PC-3 (cell line): Measurements from ENCODE around the gene RAB30. TPM values are rescaled to one million over a fixed set of nuclear protein-coding genes. Genes with fewer than 3 reads are reported as not detected.
"Not testable (repeated sequence)": the region's sequence is repeated elsewhere in the genome, so short reads cannot be mapped to it uniquely, and the experiment has no call there.

Experiments used
- ATAC-seq: fragments of 200-7000 bp; cut with Tn5 transposase; 2 replicates; pipeline ENCODE4 v1.9.1; 2020; ENCODE audit warnings: mild to moderate bottlenecking, moderate library complexity
- BruUV-seq: library from RNA; stranded (reverse); fragments of 400-500 nt; replicated peaks from 2 replicates; lab custom pipeline; 2021; lab: Mats Ljungman, UMichigan
- CTCF ChIA-PET: fragments of 300-600 bp; sonication (Branson Sonifier 250); formaldehyde crosslinking; loops from one replicate; lab custom pipeline; 2022; ENCODE audit warnings: antibody characterized with exemption; lab: Charles Lee
- POLR2A ChIA-PET: fragments of 300-600 bp; sonication (Branson Sonifier 250); formaldehyde crosslinking; loops from one replicate; lab custom pipeline; 2022; ENCODE audit warnings: antibody characterized with exemption; ENCODE audit not compliant: unreplicated experiment; lab: Charles Lee
- DNase-seq: peaks from one replicate; pipeline ENCODE4 v3.0.0-alpha.2; 2015
- H2AFZ ChIP-seq: fragments of 300-600 bp; sonication (generic); 2 replicates; pipeline ENCODE4 v1.6.0; 2016; ENCODE audit warnings: antibody characterized with exemption, low read length
- H3F3A ChIP-seq: fragments of 300-600 bp; sonication (generic); one replicate; pipeline ENCODE4 v1.6.0; 2017; ENCODE audit warnings: antibody characterized with exemption, low read length, control low read depth, mild to moderate bottlenecking; ENCODE audit not compliant: unreplicated experiment
- H3K27ac ChIP-seq: fragments of 300-600 bp; sonication (generic); 2 replicates; pipeline ENCODE4 v1.5.1; 2016; ENCODE audit warnings: mild to moderate bottlenecking, low read length
- H3K27me3 ChIP-seq: fragments of 300-600 bp; sonication (generic); 2 replicates; pipeline ENCODE4 v1.6.1; 2016; ENCODE audit warnings: low read length, mixed read lengths
- H3K36me3 ChIP-seq: fragments of 300-600 bp; sonication (generic); 2 replicates; pipeline ENCODE4 v1.6.1; 2016; ENCODE audit warnings: low read depth, mixed run types, low read length, mixed read lengths
- H3K4me1 ChIP-seq: fragments of 300-600 bp; sonication (generic); 2 replicates; pipeline ENCODE4 v1.5.1; 2016; ENCODE audit warnings: low read length; ENCODE audit not compliant: insufficient read depth
- H3K4me2 ChIP-seq: fragments of 300-600 bp; sonication (generic); 2 replicates; pipeline ENCODE4 v1.6.0; 2016; ENCODE audit warnings: low read length
- H3K4me3 ChIP-seq: fragments of 300-600 bp; sonication (generic); 2 replicates; pipeline ENCODE4 v1.5.1; 2016; ENCODE audit warnings: mild to moderate bottlenecking, low read length, mixed read lengths
- H3K79me2 ChIP-seq: fragments of 300-600 bp; sonication (generic); 2 replicates; pipeline ENCODE4 v1.6.1; 2017; ENCODE audit warnings: low read length, mixed read lengths
- H3K9ac ChIP-seq: fragments of 300-600 bp; sonication (generic); 2 replicates; pipeline ENCODE4 v1.6.0; 2016; ENCODE audit warnings: mild to moderate bottlenecking, low read length
- H3K9me2 ChIP-seq: fragments of 300-600 bp; sonication (generic); replicated peaks from 2 replicates; pipeline ENCODE4 v1.6.1; 2016; ENCODE audit warnings: mixed run types, low read length, mixed read lengths
- H3K9me3 ChIP-seq: fragments of 300-600 bp; sonication (generic); 2 replicates; pipeline ENCODE4 v1.6.1; 2016; ENCODE audit warnings: low read length, mixed read lengths
- H4K20me1 ChIP-seq: fragments of 300-600 bp; sonication (generic); 2 replicates; pipeline ENCODE4 v1.6.1; 2016; ENCODE audit warnings: low read length, mixed read lengths
- CTCF ChIP-seq: fragments of 300-600 bp; sonication (generic); conservative IDR thresholded peaks from 2 replicates; pipeline ENCODE4 v1.5.1; 2017; ENCODE audit warnings: antibody characterized with exemption, low read depth, mild to moderate bottlenecking, low read length
- EZH2 ChIP-seq: fragments of 300-600 bp; sonication (generic); IDR thresholded peaks from one replicate; pipeline ENCODE4 v1.6.1; 2017; ENCODE audit warnings: antibody characterized with exemption, mild to moderate bottlenecking, low read length; ENCODE audit not compliant: unreplicated experiment
- EZH2phosphoT487 ChIP-seq: fragments of 300-600 bp; sonication (generic); IDR thresholded peaks from 2 replicates; pipeline ENCODE4 v1.6.1; 2018; ENCODE audit warnings: mild to moderate bottlenecking, antibody characterized with exemption, low read length, borderline replicate concordance
- intact Hi-C: fragments of 100-400 bp; cut with micrococcal nuclease; formaldehyde crosslinking; loops from 2 replicates; pipeline ENCODE4 v1.9.0; 2023
- total RNA-seq: library from RNA; depleted of rRNA; stranded (reverse); fragments of >200 nt; gene quantifications from 2 replicates; pipeline ENCODE4 v1.2.3, GENCODE V29; 2014

Gene RAB30
- total RNA-seq, 1 experiment from 2014 or later: 6.6 TPM

GRCh38 chr11:82960779-82961143 lies 110.9 kb downstream of the RAB30 start:
- POLR2A ChIA-PET: no interaction called here
- H3K9me2 ChIP-seq: no peaks in the 10 kb centered on the region
- no peak overlapping the region for H3K9ac ChIP-seq
- no peaks in the 10 kb centered on the region for H3K79me2 ChIP-seq
- TF ChIP-seq EZH2: no peak
- no peak for TF ChIP-seq EZH2phosphoT487
- no peak for TF ChIP-seq CTCF
- no peaks in the 10 kb centered on the region for H4K20me1 ChIP-seq
- no peak overlapping the region for H3K27ac ChIP-seq
- DNase-seq (no peak), ATAC-seq (no peak)
- intact Hi-C loops: no loop called here
- no TSS peak for BruUV-seq
- H3K36me3 ChIP-seq: no peaks in the 10 kb centered on the region
- no peaks in the 10 kb centered on the region for H3F3A ChIP-seq
- peaks cover 7% of the 10 kb centered on the region; the same call in 1 of the 2 replicates for H3K4me1 ChIP-seq
- H3K9me3 ChIP-seq: no peaks in the 10 kb centered on the region
- H3K27me3 ChIP-seq: no peaks in the 10 kb centered on the region
- CTCF ChIA-PET: no interaction called here
- H3K4me3 ChIP-seq: no peak overlapping the region
- no peak overlapping the region for H3K4me2 ChIP-seq
- H2AFZ ChIP-seq: no peak overlapping the region

GRCh38 chr11:82959987-82960778 lies 111.5 kb downstream of the RAB30 start:
- Histone ChIP-seq H3K4me3 (no peak overlapping the region), H3K9me2 (no peaks in the 10 kb centered on the region), H3K27me3 (no peaks in the 10 kb centered on the region), H3K36me3 (no peaks in the 10 kb centered on the region), H3K27ac (no peak overlapping the region), H3K4me2 (no peak overlapping the region), H3K4me1 (peaks cover 9% of the 10 kb centered on the region; the same call in 1 of the 2 replicates), H3K9me3 (no peaks in the 10 kb centered on the region), H2AFZ (no peak overlapping the region), H3F3A (no peaks in the 10 kb centered on the region), H4K20me1 (no peaks in the 10 kb centered on the region), H3K79me2 (no peaks in the 10 kb centered on the region), H3K9ac (no peak overlapping the region)
- no TSS peak for BruUV-seq
- DNase-seq (no peak), ATAC-seq (no peak)
- ChIA-PET POLR2A (no interaction called here), CTCF (no interaction called here)
- TF ChIP-seq CTCF: no peak
- no peak for TF ChIP-seq EZH2phosphoT487
- TF ChIP-seq EZH2: no peak
- intact Hi-C loops: no loop called here

- H3K4me3 ChIP-seq, H3K9me3 ChIP-seq, POLR2A ChIA-PET, intact Hi-C loops, H3K36me3 ChIP-seq, H3K79me2 ChIP-seq, H2AFZ ChIP-seq, ATAC-seq, H3K9ac ChIP-seq, H3K9me2 ChIP-seq, H3K4me1 ChIP-seq, H3F3A ChIP-seq, H3K27me3 ChIP-seq, BruUV-seq, H3K27ac ChIP-seq, DNase-seq, H4K20me1 ChIP-seq, CTCF ChIA-PET: not testable (repeated sequence)
- H3K4me2 ChIP-seq: 0 out of 2 replicates have a peak overlapping the region, but pooled peaks have one; percentile 3
Measured at GRCh38 chr11:82955736-82956453, 115.8 kb downstream of the RAB30 start.

GRCh38 chr11:82950502-82950901 lies 121.2 kb downstream of the RAB30 start:
- DNase-seq, CTCF ChIA-PET, H3K27me3 ChIP-seq, H3F3A ChIP-seq, H4K20me1 ChIP-seq, H3K36me3 ChIP-seq, H3K4me3 ChIP-seq, H3K9me2 ChIP-seq, H3K4me2 ChIP-seq, H3K79me2 ChIP-seq, POLR2A ChIA-PET, intact Hi-C loops, H3K27ac ChIP-seq, BruUV-seq, H3K9me3 ChIP-seq, H2AFZ ChIP-seq, H3K4me1 ChIP-seq, H3K9ac ChIP-seq, ATAC-seq: not testable (repeated sequence)
